Measurements from ENCODE around the gene DENND10.

- TF ChIP-seq SP1 (IDR thresholded peaks at IDR 0.05) (no peak), FOXM1 (IDR thresholded peaks at IDR 0.05; ENCODE audit: borderline replicate concordance) (no peak), TARDBP (IDR thresholded peaks at IDR 0.05) (no peak), BHLHE40 (IDR thresholded peaks at IDR 0.05; ENCODE audit: borderline replicate concordance) (no peak), ELF4 (IDR thresholded peaks at IDR 0.05) (no peak)
Observed at GRCh38 chr10:119159332-119159731, 55.4 kb downstream of the DENND10 start.

All from HEK293T (cell line).